HG03097 (cell line): ENCODE results near the gene KLF3.
"Not testable (repeated sequence)": the region's sequence is repeated elsewhere in the genome, so short reads cannot be mapped to it uniquely, and the experiment has no call there.

Experiments
- ATAC-seq: cut with Tn5 transposase; IDR thresholded peaks from one replicate; pipeline ENCODE4 v1.9.1; 2021; ENCODE audit not compliant: unreplicated experiment, low FRiP score

Gene KLF3

GRCh38 chr4:38663801-38664705 is at the start of gene KLF3:
TSS of gene KLF3 (plus strand) at chr4:38664199. CDS start at chr4:38680626, 16,427 bp downstream.
- ATAC-seq, result peak; percentile 60

- no peak for ATAC-seq
Observed at GRCh38 chr4:38614231-38614630, 49.8 kb upstream of the KLF3 start.

GRCh38 chr4:38615847-38616246 is 48.2 kb upstream of the KLF3 start:
- no peak for ATAC-seq

- no peak for ATAC-seq
Observed at GRCh38 chr4:38618505-38618904, 45.5 kb upstream of the KLF3 start.

GRCh38 chr4:38619316-38619715 is 44.7 kb upstream of the KLF3 start:
- ATAC-seq, result no peak

GRCh38 chr4:38620065-38620464 is 43.9 kb upstream of the KLF3 start:
- ATAC-seq, result no peak

- ATAC-seq, result no peak
Observed at GRCh38 chr4:38620527-38621027, 43.4 kb upstream of the KLF3 start.

- ATAC-seq, result no peak
Observed at GRCh38 chr4:38621028-38621684, 42.8 kb upstream of the KLF3 start.

- no peak for ATAC-seq
Observed at GRCh38 chr4:38621831-38622230, 42.2 kb upstream of the KLF3 start.

GRCh38 chr4:38622340-38622739 is 41.7 kb upstream of the KLF3 start:
- ATAC-seq, result not testable (repeated sequence)

GRCh38 chr4:38623260-38623659 is 40.7 kb upstream of the KLF3 start:
- ATAC-seq, result no peak

GRCh38 chr4:38624311-38624710 is 39.7 kb upstream of the KLF3 start:
- ATAC-seq, result no peak

- no peak for ATAC-seq
Observed at GRCh38 chr4:38625508-38625907, 38.5 kb upstream of the KLF3 start.

- ATAC-seq, result not testable (repeated sequence)
Observed at GRCh38 chr4:38626901-38627444, 37.0 kb upstream of the KLF3 start.

GRCh38 chr4:38630519-38630918 is 33.5 kb upstream of the KLF3 start:
- no peak for ATAC-seq

- no peak for ATAC-seq
Observed at GRCh38 chr4:38634047-38634759, 29.8 kb upstream of the KLF3 start.

- ATAC-seq, result no peak
Observed at GRCh38 chr4:38639242-38639641, 24.8 kb upstream of the KLF3 start.

- no peak for ATAC-seq
Observed at GRCh38 chr4:38641811-38642210, 22.2 kb upstream of the KLF3 start.

GRCh38 chr4:38644201-38644600 is 19.8 kb upstream of the KLF3 start:
- no peak for ATAC-seq

- no peak for ATAC-seq
Observed at GRCh38 chr4:38647101-38647819, 16.7 kb upstream of the KLF3 start.
